Endodermal cell (in vitro differentiated cells): ENCODE measurements around the gene USP24. TPM values are rescaled to one million over a fixed set of nuclear protein-coding genes. Genes with fewer than 3 reads are reported as not detected.

ENCODE experiments used
- DNase-seq: peaks from one replicate; pipeline ENCODE4 v3.0.0-alpha.2; 2017
- H3K27ac ChIP-seq: 2 replicates; pipeline ENCODE4 v1.5.1; 2013; ENCODE audit warnings: mild to moderate bottlenecking, low read depth, low read length, moderate library complexity
- H3K27me3 ChIP-seq: 2 replicates; pipeline ENCODE4 v1.6.1; 2013; ENCODE audit warnings: mild to moderate bottlenecking, low read length, moderate library complexity; ENCODE audit not compliant: insufficient read depth, control insufficient read depth, poor library complexity, severe bottlenecking
- H3K36me3 ChIP-seq: 2 replicates; pipeline ENCODE4 v1.7.0; 2013; ENCODE audit warnings: mild to moderate bottlenecking, low read length, moderate library complexity; ENCODE audit not compliant: control insufficient read depth, insufficient read depth
- H3K4me1 ChIP-seq: one replicate; pipeline ENCODE4 v1.7.0; 2013; ENCODE audit warnings: low read length; ENCODE audit not compliant: control insufficient read depth, insufficient read depth
- H3K4me3 ChIP-seq: 2 replicates; pipeline ENCODE4 v1.5.1; 2013; ENCODE audit warnings: mild to moderate bottlenecking, low read length, moderate library complexity
- H3K9ac ChIP-seq: 2 replicates; pipeline ENCODE4 v1.6.1; 2013; ENCODE audit warnings: mild to moderate bottlenecking, low read length, moderate library complexity; ENCODE audit not compliant: poor library complexity, severe bottlenecking; ENCODE audit errors: extremely low read depth
- H3K9me3 ChIP-seq: 2 replicates; pipeline ENCODE4 v1.6.1; 2013; ENCODE audit warnings: mild to moderate bottlenecking, low read length, moderate library complexity; ENCODE audit not compliant: control insufficient read depth
- H3K27ac Mint-ChIP-seq: 2 replicates; pipeline ENCODE4 v1.8.0; 2020; ENCODE audit warnings: mixed read lengths
- H3K27me3 Mint-ChIP-seq: 2 replicates; pipeline ENCODE4 v1.8.0; 2021; ENCODE audit warnings: mild to moderate bottlenecking, mixed read lengths; ENCODE audit not compliant: insufficient read depth
- H3K36me3 Mint-ChIP-seq: 2 replicates; pipeline ENCODE4 v1.8.0; 2020; ENCODE audit warnings: low read depth, mixed read lengths
- H3K4me1 Mint-ChIP-seq: 2 replicates; pipeline ENCODE4 v1.8.0; 2020; ENCODE audit warnings: mixed read lengths
- H3K4me3 Mint-ChIP-seq: 2 replicates; pipeline ENCODE4 v1.8.0; 2020; ENCODE audit warnings: mild to moderate bottlenecking, moderate library complexity, mixed read lengths
- H3K9me3 Mint-ChIP-seq: 2 replicates; pipeline ENCODE4 v1.8.0; 2020; ENCODE audit warnings: mild to moderate bottlenecking, mixed read lengths
- WGBS, 2 experiments: methylation state at CpG; one replicate each; pipeline versions ENCODE4 v1.1.5 to v1.1.7; 2013; ENCODE audit warnings: missing lambda C conversion rate in 2 of 2, mixed read lengths in 1 of 2; ENCODE audit not compliant: insufficient coverage in 1 of 2, insufficient read length in 1 of 2; 5-methylcytosine and 5-hydroxymethylcytosine counted together
- total RNA-seq, 2 donors: library from RNA; stranded (reverse); fragmentation: NEBNext Ultra II Directional in 1 of 2; extraction: Animal tissue kit (Norgen Biotek cat#: 25700) in 1 of 2; gene quantifications; 2 replicates in 1 of 2; 3 replicates in 1 of 2; pipeline ENCODE4 v1.2.1, GENCODE V29; 2021
- TF ChIP-seq, protein P1 (sequence below): fragments of 200-600 bp; sonication (generic); conservative IDR thresholded peaks from 2 replicates; pipeline ENCODE4 v1.5.0; 2021; ENCODE audit warnings: antibody characterized with exemption, mild to moderate bottlenecking

The USP24 gene
- total RNA-seq, 2 donors from 2014 or later, result 68.2 to 71.5 TPM

- 95 to 96% methylated on average over 3 of the region's 3 CpGs for WGBS, 2 experiments
- H3K27me3 ChIP-seq, result no peaks in the 10 kb centered on the region
- H3K4me3 Mint-ChIP-seq, result no peak overlapping the region
- DNase-seq, result no peak
- H3K4me1 ChIP-seq, result no peaks in the 10 kb centered on the region
- H3K27ac ChIP-seq, result no peak overlapping the region
- no peak overlapping the region for H3K9ac ChIP-seq
- H3K4me3 ChIP-seq, result no peak overlapping the region
- no peak overlapping the region for H3K27ac Mint-ChIP-seq
- no peaks in the 10 kb centered on the region for H3K9me3 ChIP-seq
- peaks cover 85% of the 10 kb centered on the region for H3K36me3 ChIP-seq
- TF ChIP-seq, protein P1, sequence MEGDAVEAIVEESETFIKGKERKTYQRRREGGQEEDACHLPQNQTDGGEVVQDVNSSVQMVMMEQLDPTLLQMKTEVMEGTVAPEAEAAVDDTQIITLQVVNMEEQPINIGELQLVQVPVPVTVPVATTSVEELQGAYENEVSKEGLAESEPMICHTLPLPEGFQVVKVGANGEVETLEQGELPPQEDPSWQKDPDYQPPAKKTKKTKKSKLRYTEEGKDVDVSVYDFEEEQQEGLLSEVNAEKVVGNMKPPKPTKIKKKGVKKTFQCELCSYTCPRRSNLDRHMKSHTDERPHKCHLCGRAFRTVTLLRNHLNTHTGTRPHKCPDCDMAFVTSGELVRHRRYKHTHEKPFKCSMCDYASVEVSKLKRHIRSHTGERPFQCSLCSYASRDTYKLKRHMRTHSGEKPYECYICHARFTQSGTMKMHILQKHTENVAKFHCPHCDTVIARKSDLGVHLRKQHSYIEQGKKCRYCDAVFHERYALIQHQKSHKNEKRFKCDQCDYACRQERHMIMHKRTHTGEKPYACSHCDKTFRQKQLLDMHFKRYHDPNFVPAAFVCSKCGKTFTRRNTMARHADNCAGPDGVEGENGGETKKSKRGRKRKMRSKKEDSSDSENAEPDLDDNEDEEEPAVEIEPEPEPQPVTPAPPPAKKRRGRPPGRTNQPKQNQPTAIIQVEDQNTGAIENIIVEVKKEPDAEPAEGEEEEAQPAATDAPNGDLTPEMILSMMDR, result no peak
- H3K27me3 Mint-ChIP-seq, result no peaks in the 10 kb centered on the region
- H3K4me1 Mint-ChIP-seq, result no peaks in the 10 kb centered on the region
- no peaks in the 10 kb centered on the region for H3K9me3 Mint-ChIP-seq
- peaks cover 82% of the 10 kb centered on the region for H3K36me3 Mint-ChIP-seq
Observed at GRCh38 chr1:55127827-55128343, 87.3 kb downstream of the USP24 start.

GRCh38 chr1:55124470-55124869, 90.7 kb downstream of the USP24 start:
- Mint-ChIP-seq H3K4me3 (no peak overlapping the region), H3K4me1 (no peaks in the 10 kb centered on the region), H3K27me3 (no peaks in the 10 kb centered on the region), H3K36me3 (peaks cover 87% of the 10 kb centered on the region), H3K9me3 (no peaks in the 10 kb centered on the region), H3K27ac (no peak overlapping the region)
- TF ChIP-seq, protein P1, result no peak
- Histone ChIP-seq H3K27ac (no peak overlapping the region), H3K4me3 (no peak overlapping the region), H3K9ac (no peak overlapping the region), H3K4me1 (no peaks in the 10 kb centered on the region), H3K9me3 (no peaks in the 10 kb centered on the region), H3K36me3 (peaks cover 85% of the 10 kb centered on the region), H3K27me3 (no peaks in the 10 kb centered on the region)
- WGBS, 2 experiments, result 96 to 100% methylated on average over 2 to 5 of the region's 5 CpGs
- DNase-seq, result no peak

- Mint-ChIP-seq H3K27me3 (no peaks in the 10 kb centered on the region), H3K36me3 (peaks cover 91% of the 10 kb centered on the region), H3K4me3 (no peak overlapping the region), H3K27ac (no peak overlapping the region), H3K9me3 (peaks cover 18% of the 10 kb centered on the region), H3K4me1 (no peaks in the 10 kb centered on the region)
- no peak overlapping the region for H3K4me3 ChIP-seq
- H3K27me3 ChIP-seq, result no peaks in the 10 kb centered on the region
- no peak for DNase-seq
- H3K4me1 ChIP-seq, result no peaks in the 10 kb centered on the region
- peaks cover 22% of the 10 kb centered on the region for H3K9me3 ChIP-seq
- 91 to 96% methylated on average over 5 of the region's 5 CpGs for WGBS, 2 experiments
- peaks cover 93% of the 10 kb centered on the region for H3K36me3 ChIP-seq
- TF ChIP-seq, protein P1, result no peak
- H3K27ac ChIP-seq, result no peak overlapping the region
- no peak overlapping the region for H3K9ac ChIP-seq
Observed at GRCh38 chr1:55120538-55120937, 94.6 kb downstream of the USP24 start.
